ENCODE results near the gene PPM1E.

DNA sequence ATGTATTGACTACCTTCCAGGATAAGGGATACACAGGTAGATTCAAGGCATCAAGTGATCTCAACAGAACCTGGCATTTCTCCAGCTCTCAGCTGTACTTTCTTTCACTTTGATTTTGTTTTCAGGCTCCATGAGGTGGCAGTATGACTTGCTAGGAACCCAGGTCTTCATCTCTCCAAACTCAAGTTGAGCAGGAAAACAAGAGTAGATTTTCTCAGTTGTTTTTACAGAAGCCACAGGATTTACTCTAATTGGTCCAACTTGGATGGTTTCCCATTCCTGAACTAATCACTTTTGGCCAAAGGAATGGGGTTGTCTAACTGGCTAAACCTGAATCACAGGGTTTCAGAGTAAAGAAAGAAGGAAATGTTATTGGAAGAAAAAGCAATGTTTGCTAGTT lies 204.4 kb downstream of the PPM1E start:
- TF ChIP-seq, protein P1, sequence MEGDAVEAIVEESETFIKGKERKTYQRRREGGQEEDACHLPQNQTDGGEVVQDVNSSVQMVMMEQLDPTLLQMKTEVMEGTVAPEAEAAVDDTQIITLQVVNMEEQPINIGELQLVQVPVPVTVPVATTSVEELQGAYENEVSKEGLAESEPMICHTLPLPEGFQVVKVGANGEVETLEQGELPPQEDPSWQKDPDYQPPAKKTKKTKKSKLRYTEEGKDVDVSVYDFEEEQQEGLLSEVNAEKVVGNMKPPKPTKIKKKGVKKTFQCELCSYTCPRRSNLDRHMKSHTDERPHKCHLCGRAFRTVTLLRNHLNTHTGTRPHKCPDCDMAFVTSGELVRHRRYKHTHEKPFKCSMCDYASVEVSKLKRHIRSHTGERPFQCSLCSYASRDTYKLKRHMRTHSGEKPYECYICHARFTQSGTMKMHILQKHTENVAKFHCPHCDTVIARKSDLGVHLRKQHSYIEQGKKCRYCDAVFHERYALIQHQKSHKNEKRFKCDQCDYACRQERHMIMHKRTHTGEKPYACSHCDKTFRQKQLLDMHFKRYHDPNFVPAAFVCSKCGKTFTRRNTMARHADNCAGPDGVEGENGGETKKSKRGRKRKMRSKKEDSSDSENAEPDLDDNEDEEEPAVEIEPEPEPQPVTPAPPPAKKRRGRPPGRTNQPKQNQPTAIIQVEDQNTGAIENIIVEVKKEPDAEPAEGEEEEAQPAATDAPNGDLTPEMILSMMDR (IDR thresholded peaks at IDR 0.05), result no peak
- TF ChIP-seq POLR2A (IDR thresholded peaks at IDR 0.05; ENCODE audit: low read depth) (no peak), EP300 (IDR thresholded peaks at IDR 0.05) (no peak), POLR2AphosphoS5 (IDR thresholded peaks at IDR 0.05) (no peak)

Data from esophagus muscularis mucosa (tissue), 4 donors.